22Rv1 (cell line): Measurements from ENCODE around the gene PTPRR.
A peak's percentile ranks its signal among the peaks of the same experiment; 100 is the strongest.

Source experiments
- H3K27ac ChIP-seq: fragments of 450-650 bp; 2 replicates; pipeline ENCODE4 v1.5.1; 2017
- ZFX ChIP-seq: fragments of 450-650 bp; IDR thresholded peaks from 2 replicates; pipeline ENCODE4 v1.6.1; 2017; ENCODE audit warnings: antibody characterized with exemption, borderline replicate concordance
- TF ChIP-seq, protein P1 (sequence below): fragments of 450-650 bp; IDR thresholded peaks from 2 replicates; pipeline ENCODE4 v1.5.1; 2017; ENCODE audit warnings: mild to moderate bottlenecking

The PTPRR gene

DNA sequence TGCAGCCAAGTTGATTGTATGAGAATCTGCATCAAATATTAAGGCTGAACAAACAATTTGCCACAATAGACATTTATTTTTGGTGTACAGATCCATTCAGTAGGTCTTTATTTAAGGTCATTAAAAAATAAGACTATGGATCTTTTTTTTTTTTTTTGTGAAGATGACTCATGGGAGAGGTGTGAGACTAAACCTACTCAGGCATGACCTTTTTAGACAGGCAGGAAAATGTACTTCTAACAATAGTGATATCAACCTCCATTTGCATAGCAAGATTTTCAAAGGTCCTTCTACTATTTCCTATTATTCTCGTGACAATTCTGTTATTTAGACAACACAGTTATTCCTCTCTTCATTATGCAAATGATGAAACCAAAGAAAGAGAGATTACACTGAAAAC, 39.9 kb upstream of the PTPRR start:
- TF ChIP-seq ZFX = no peak
- TF ChIP-seq, protein P1, sequence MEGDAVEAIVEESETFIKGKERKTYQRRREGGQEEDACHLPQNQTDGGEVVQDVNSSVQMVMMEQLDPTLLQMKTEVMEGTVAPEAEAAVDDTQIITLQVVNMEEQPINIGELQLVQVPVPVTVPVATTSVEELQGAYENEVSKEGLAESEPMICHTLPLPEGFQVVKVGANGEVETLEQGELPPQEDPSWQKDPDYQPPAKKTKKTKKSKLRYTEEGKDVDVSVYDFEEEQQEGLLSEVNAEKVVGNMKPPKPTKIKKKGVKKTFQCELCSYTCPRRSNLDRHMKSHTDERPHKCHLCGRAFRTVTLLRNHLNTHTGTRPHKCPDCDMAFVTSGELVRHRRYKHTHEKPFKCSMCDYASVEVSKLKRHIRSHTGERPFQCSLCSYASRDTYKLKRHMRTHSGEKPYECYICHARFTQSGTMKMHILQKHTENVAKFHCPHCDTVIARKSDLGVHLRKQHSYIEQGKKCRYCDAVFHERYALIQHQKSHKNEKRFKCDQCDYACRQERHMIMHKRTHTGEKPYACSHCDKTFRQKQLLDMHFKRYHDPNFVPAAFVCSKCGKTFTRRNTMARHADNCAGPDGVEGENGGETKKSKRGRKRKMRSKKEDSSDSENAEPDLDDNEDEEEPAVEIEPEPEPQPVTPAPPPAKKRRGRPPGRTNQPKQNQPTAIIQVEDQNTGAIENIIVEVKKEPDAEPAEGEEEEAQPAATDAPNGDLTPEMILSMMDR = no peak

DNA sequence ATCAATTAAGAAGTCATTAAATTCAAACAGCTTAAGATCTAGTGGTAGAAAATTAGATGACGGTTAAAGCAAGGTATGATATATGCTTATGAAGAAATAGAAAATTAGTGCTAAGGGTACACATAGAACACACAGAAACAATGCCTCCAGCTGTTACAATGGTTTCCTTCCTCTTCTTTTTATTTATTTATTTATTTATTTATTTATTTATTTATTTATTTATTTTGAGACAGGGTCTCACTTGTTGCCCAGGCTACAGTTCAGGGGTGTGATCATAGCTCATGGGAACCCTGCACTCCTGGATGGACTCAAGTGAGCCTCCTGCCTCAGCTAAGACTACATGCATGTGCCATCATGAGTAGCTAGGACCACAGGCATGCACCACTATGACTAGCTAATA, 34.9 kb upstream of the PTPRR start:
- H3K27ac ChIP-seq = no peak overlapping the region
- TF ChIP-seq ZFX = no peak
- TF ChIP-seq, protein P1 = no peak

More for the DNA sequence above, 39.9 kb upstream of the PTPRR start:
- H3K27ac ChIP-seq = no peak overlapping the region

DNA sequence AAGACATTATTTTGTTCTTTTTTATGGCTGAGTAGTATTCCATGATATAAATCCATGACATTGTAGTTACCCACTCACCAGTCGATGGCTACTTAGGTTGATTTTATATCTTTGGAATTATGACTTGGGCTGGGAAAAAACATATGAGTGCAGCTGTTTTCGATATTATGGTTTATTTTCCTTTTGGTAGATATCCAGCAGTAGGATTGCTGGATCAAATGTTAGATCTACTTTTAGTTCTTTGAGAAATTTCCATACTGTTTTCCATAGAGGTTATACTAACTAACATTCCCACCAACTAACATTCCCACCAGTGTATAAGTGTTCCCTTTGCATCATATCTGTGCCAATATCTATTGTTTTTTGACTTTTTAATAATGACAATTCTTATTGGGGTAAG, 29.9 kb upstream of the PTPRR start:
- no peak overlapping the region for H3K27ac ChIP-seq
- no peak for TF ChIP-seq ZFX
- TF ChIP-seq, protein P1 = no peak

DNA sequence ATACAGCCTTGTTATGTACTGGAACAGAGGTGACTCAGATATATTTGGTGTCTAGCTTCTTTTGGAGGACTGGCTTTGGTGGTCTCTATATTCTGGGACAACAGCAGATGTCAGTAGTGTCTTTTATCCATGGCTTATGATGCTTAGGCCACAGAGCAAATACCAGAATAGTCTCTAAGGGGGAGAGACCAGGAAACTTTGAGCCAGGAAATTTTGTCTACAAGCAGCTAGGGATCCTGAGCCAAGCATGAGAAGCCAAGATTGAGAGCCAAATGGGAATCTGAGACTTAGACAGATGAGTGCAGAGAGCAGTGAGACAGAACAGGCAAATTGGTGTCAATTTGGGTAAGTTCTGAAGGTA, 28.4 kb upstream of the PTPRR start:
- H3K27ac ChIP-seq = no peak overlapping the region
- TF ChIP-seq, protein P1 = no peak
- no peak for TF ChIP-seq ZFX

DNA sequence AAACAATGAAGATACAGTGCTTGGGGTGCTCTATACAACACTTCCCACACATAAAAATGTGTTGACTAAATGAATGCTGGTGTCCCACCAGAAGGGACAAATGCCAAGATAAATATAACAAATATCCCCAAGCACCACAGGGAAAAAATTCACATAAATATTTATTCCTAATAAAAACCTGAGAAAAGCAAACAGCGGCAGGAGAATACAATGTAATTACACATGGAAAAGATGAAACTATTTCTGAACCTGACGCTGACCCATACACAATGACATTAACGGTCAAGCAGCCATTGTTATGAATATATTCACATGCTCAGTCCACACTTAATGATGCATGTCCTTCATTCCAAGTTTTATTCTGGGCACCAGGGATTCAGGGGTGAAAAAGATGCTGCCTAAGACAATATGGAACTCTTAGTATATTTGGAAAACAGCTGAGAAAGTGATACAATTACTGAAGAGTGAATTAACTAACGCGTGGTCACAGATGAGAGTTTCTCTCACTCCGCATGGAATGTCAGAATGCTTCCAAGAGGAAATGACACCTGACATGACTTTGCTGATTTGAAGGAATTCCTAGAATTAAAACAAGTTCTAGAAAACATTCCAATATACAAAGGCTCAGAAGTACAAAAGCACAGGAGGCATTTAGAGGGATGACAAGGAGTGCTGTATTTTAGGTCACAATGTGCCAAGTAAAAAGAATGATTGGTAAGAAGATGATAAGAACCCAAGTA, 27.9 kb upstream of the PTPRR start:
- no peak overlapping the region for H3K27ac ChIP-seq
- TF ChIP-seq, protein P1 = no peak
- no peak for TF ChIP-seq ZFX

GRCh38 chr12:70936203-70936813, 15.8 kb upstream of the PTPRR start:
- TF ChIP-seq ZFX = no peak
- TF ChIP-seq, protein P1 = no peak
- no peak overlapping the region for H3K27ac ChIP-seq

GRCh38 chr12:70933133-70933532, 12.6 kb upstream of the PTPRR start:
- TF ChIP-seq, protein P1 = 0 out of 2 replicates have a peak, but pooled peaks have one; percentile 3
- no peak for TF ChIP-seq ZFX

More at GRCh38 chr12:70933133-70933532, 12.6 kb upstream of the PTPRR start:
- no peak overlapping the region for H3K27ac ChIP-seq
